ENCODE data around the gene IGLON5. TPM values are rescaled to one million over a fixed set of nuclear protein-coding genes. Genes with fewer than 3 reads are reported as not detected.

The IGLON5 gene
- total RNA-seq, 1 experiment from 2014 or later = 41.2 TPM

GRCh38 chr19:51295382-51296126, 15.9 kb upstream of the IGLON5 start:
- Mint-ChIP-seq H3K27me3 (ENCODE audit: low read depth) (peaks cover 5% of the 10 kb centered on the region; the same call in 1 of the 2 replicates), H3K36me3 (no peaks in the 10 kb centered on the region), H3K27ac (peak overlapping the region; percentile 40), H3K9me3 (peaks cover 6% of the 10 kb centered on the region; the same call in 1 of the 2 replicates), H3K4me3 (peak overlapping the region; percentile 25), H3K4me1 (peaks cover 57% of the 10 kb centered on the region)
- TF ChIP-seq, protein P1, sequence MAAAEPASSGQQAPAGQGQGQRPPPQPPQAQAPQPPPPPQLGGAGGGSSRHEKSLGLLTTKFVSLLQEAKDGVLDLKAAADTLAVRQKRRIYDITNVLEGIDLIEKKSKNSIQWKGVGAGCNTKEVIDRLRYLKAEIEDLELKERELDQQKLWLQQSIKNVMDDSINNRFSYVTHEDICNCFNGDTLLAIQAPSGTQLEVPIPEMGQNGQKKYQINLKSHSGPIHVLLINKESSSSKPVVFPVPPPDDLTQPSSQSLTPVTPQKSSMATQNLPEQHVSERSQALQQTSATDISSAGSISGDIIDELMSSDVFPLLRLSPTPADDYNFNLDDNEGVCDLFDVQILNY (CRISPR knock-in tag; IDR thresholded peaks at IDR 0.05) = no peak
- TF ChIP-seq SP1 (CRISPR knock-in tag; conservative IDR thresholded peaks at IDR 0.05) (no peak), CBFB (CRISPR knock-in tag; IDR thresholded peaks at IDR 0.05; ENCODE audit: low read depth) (no peak), E2F4 (CRISPR knock-in tag; IDR thresholded peaks at IDR 0.05; ENCODE audit: borderline replicate concordance, low read depth) (no peak), HMGXB4 (CRISPR knock-in tag; IDR thresholded peaks at IDR 0.05) (no peak), NFE2L1 (CRISPR knock-in tag; IDR thresholded peaks at IDR 0.05) (no peak)
- TF ChIP-seq, protein P2, sequence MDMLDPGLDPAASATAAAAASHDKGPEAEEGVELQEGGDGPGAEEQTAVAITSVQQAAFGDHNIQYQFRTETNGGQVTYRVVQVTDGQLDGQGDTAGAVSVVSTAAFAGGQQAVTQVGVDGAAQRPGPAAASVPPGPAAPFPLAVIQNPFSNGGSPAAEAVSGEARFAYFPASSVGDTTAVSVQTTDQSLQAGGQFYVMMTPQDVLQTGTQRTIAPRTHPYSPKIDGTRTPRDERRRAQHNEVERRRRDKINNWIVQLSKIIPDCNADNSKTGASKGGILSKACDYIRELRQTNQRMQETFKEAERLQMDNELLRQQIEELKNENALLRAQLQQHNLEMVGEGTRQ (CRISPR knock-in tag; IDR thresholded peaks at IDR 0.05) = no peak
- ChIA-PET POLR2A (interaction anchor here (1.3 kb wide), 1 partner anchor 26 kb away, joined by 3 read pairs; no protein-coding TSS in a partner anchor), CTCF (interaction anchor here (0.7 to 2.0 kb wide), 34 partner anchors 9 to 374 kb away, joined by 3 to 18 read pairs (median 4); partner anchors contain the start of genes C19orf84, ETFB, IGLON5 and LIM2)
- peak; percentile 49 for ATAC-seq
- DNase-seq (ENCODE audit: low spot score) = no peak

DNA sequence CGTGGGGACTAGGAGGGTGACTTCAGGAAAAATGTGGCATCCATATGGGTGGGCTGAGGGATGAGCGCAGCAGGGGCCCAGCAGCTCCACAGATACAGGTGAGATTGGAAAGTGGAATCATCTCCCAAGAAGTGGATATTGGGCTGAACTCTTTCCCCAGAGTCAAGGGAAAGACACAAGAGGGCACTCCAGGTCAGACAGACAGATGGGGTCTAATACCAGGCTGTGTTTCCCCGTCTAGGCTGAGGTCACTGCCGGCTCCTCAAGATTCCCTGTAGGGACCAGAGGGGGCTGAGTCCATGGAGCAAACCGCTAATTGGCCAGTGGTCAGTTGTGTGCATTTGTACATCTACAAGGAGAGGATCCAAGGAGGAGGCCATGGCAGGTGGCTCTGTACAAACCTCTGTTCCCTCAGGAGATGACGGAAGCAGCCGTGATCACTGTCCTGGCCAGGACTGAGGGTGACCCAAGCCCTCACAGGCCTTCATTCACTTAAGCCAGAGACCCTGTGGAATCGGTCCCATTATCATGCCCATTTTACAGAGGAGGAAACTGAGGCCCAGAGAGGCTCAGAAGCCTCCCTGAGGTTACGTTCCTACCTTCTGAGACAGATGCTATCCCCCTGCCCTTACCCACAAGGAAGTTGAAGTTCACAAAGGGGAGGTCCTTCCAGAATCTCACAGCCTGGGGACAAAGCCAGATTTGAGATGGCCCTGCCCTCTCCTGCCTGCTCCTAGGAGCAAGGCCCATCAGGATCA, 14.9 kb upstream of the IGLON5 start:
- ChIA-PET POLR2A (interaction anchor here (1.3 kb wide), 1 partner anchor 27 kb away, joined by 3 read pairs; no protein-coding TSS in a partner anchor), CTCF (interaction anchor here (0.5 to 2.0 kb wide), 32 partner anchors 8 to 365 kb away, joined by 3 to 18 read pairs (median 4); partner anchors contain the start of genes ETFB, IGLON5 and LIM2)
- Mint-ChIP-seq H3K27me3 (ENCODE audit: low read depth) (peaks cover 5% of the 10 kb centered on the region; the same call in 1 of the 2 replicates), H3K36me3 (no peaks in the 10 kb centered on the region), H3K4me3 (no peak overlapping the region), H3K9me3 (peaks cover under 1% of the 10 kb centered on the region; the same call in 1 of the 2 replicates), H3K4me1 (peaks cover 57% of the 10 kb centered on the region), H3K27ac (no peak overlapping the region)
- peak; percentile 61 for ATAC-seq
- TF ChIP-seq HMGXB4 (CRISPR knock-in tag; IDR thresholded peaks at IDR 0.05) (no peak), CBFB (CRISPR knock-in tag; IDR thresholded peaks at IDR 0.05; ENCODE audit: low read depth) (no peak), IRF1 (CRISPR knock-in tag; IDR thresholded peaks at IDR 0.05) (no peak), ZNF219 (CRISPR knock-in tag; IDR thresholded peaks at IDR 0.05; ENCODE audit: borderline replicate concordance) (no peak), NFE2L1 (CRISPR knock-in tag; IDR thresholded peaks at IDR 0.05) (no peak), MXD4 (CRISPR knock-in tag; IDR thresholded peaks at IDR 0.05; ENCODE audit: borderline replicate concordance) (no peak), IRF2 (CRISPR knock-in tag; IDR thresholded peaks at IDR 0.05; ENCODE audit: borderline replicate concordance, low read depth) (no peak), GTF2I (CRISPR knock-in tag; conservative IDR thresholded peaks at IDR 0.05) (no peak), JAZF1 (CRISPR knock-in tag; IDR thresholded peaks at IDR 0.05) (no peak)
- TF ChIP-seq, protein P3, sequence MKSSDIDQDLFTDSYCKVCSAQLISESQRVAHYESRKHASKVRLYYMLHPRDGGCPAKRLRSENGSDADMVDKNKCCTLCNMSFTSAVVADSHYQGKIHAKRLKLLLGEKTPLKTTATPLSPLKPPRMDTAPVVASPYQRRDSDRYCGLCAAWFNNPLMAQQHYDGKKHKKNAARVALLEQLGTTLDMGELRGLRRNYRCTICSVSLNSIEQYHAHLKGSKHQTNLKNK (CRISPR knock-in tag; IDR thresholded peaks at IDR 0.05) = no peak
- TF ChIP-seq, protein P4, sequence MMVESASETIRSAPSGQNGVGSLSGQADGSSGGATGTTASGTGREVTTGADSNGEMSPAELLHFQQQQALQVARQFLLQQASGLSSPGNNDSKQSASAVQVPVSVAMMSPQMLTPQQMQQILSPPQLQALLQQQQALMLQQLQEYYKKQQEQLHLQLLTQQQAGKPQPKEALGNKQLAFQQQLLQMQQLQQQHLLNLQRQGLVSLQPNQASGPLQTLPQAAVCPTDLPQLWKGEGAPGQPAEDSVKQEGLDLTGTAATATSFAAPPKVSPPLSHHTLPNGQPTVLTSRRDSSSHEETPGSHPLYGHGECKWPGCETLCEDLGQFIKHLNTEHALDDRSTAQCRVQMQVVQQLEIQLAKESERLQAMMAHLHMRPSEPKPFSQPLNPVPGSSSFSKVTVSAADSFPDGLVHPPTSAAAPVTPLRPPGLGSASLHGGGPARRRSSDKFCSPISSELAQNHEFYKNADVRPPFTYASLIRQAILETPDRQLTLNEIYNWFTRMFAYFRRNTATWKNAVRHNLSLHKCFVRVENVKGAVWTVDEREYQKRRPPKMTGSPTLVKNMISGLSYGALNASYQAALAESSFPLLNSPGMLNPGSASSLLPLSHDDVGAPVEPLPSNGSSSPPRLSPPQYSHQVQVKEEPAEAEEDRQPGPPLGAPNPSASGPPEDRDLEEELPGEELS (CRISPR knock-in tag; IDR thresholded peaks at IDR 0.05) = no peak
- peak; percentile 42 for DNase-seq (ENCODE audit: low spot score)

All from WTC11 (cell line).